Measurements from ENCODE around the gene ZNF443.
A peak's percentile ranks its signal among the peaks of the same experiment; 100 is the strongest.
"Not testable (repeated sequence)": the region's sequence is repeated elsewhere in the genome, so short reads cannot be mapped to it uniquely, and the experiment has no call there.

The ZNF443 gene

GRCh38 chr19:12417273-12417672 is 23.5 kb downstream of the ZNF443 start:
- DNase-seq (ENCODE audit: low read depth in 2 of 2): not testable (repeated sequence)

GRCh38 chr19:12411893-12412292 is 28.9 kb downstream of the ZNF443 start:
- no peak for DNase-seq (ENCODE audit: low read depth in 2 of 2)

- DNase-seq (ENCODE audit: low read depth in 2 of 2): peak; percentile 82 to 86
Measured at GRCh38 chr19:12400633-12401502, 40.0 kb downstream of the ZNF443 start, which contains the start of gene ZNF799. Gene ZNF799 (minus strand): TSS chr19:12401271. CDS start chr19:12401070, 201 bp downstream.

- not testable (repeated sequence) for DNase-seq (ENCODE audit: low read depth in 2 of 2)
Measured at GRCh38 chr19:12399901-12400632, 40.8 kb downstream of the ZNF443 start.

- not testable (repeated sequence) for DNase-seq (ENCODE audit: low read depth in 2 of 2)
Measured at GRCh38 chr19:12391148-12391547, 49.7 kb downstream of the ZNF443 start.

- DNase-seq (ENCODE audit: low read depth in 2 of 2): not testable (repeated sequence)
Measured at GRCh38 chr19:12386365-12386764, 54.5 kb downstream of the ZNF443 start.

- no peak for DNase-seq (ENCODE audit: low read depth in 2 of 2)
Measured at GRCh38 chr19:12380444-12380737, 60.4 kb downstream of the ZNF443 start.

GRCh38 chr19:12379732-12380443 is 60.9 kb downstream of the ZNF443 start:
- no peak for DNase-seq (ENCODE audit: low read depth in 2 of 2)

All from fibroblast of skin of left quadriceps (primary cell).